Liver (tissue), 3 donors: ENCODE measurements around the gene ADGRV1.

Source experiments
- ATF3 ChIP-seq: IDR thresholded peaks from 2 replicates; pipeline ENCODE4 v1.6.1; 2016; ENCODE audit warnings: antibody characterized with exemption
- REST ChIP-seq: IDR thresholded peaks from 2 replicates; pipeline ENCODE4 v1.6.1; 2016; ENCODE audit warnings: antibody characterized with exemption, mild to moderate bottlenecking
- TF ChIP-seq, protein P1 (sequence below): fragments of 150-350 bp; IDR thresholded peaks from 2 replicates; pipeline ENCODE4 v1.5.1; 2017; ENCODE audit warnings: improper control_type of control experiment, low read depth, low read length; ENCODE audit not compliant: missing input control
- donor health status: healthy.
- donor health status: healthy.

DNA sequence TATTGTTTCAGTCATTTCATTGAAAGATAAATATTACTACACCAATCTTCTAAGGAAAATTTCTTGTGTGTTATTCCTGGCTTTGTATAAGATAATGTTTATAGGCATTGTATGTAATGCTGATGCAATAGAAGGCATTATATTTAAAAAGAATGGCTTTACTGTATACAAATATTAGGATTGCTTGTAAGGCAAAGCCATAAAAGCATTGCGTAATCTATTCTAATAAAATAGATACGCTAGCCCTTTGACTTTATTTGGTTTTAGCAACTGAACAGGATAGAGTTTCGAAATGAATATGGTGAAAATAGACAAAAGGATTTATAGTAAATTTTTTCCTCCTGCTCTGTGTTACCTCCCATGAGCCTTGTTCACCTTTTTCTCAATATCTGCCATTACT lies 23.7 kb upstream of the ADGRV1 start:
- no peak for TF ChIP-seq REST
- TF ChIP-seq ATF3 = no peak
- TF ChIP-seq, protein P1, sequence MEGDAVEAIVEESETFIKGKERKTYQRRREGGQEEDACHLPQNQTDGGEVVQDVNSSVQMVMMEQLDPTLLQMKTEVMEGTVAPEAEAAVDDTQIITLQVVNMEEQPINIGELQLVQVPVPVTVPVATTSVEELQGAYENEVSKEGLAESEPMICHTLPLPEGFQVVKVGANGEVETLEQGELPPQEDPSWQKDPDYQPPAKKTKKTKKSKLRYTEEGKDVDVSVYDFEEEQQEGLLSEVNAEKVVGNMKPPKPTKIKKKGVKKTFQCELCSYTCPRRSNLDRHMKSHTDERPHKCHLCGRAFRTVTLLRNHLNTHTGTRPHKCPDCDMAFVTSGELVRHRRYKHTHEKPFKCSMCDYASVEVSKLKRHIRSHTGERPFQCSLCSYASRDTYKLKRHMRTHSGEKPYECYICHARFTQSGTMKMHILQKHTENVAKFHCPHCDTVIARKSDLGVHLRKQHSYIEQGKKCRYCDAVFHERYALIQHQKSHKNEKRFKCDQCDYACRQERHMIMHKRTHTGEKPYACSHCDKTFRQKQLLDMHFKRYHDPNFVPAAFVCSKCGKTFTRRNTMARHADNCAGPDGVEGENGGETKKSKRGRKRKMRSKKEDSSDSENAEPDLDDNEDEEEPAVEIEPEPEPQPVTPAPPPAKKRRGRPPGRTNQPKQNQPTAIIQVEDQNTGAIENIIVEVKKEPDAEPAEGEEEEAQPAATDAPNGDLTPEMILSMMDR = no peak
